ENCODE data around the gene MSH5.

Gene MSH5

GRCh38 chr6:31762356-31762755 is 22.6 kb downstream of the MSH5 start, which contains the start of gene SAPCD1:
Gene SAPCD1 (plus strand): TSS chr6:31762656. CDS start chr6:31763055, 399 bp downstream.
- DNase-seq = no peak

- DNase-seq = no peak
Measured at GRCh38 chr6:31762878-31763618, 23.2 kb downstream of the MSH5 start.

GRCh38 chr6:31763619-31763940 is 23.8 kb downstream of the MSH5 start:
- DNase-seq = no peak

GRCh38 chr6:31764198-31764597 is 24.4 kb downstream of the MSH5 start:
- DNase-seq = no peak

- no peak for DNase-seq
Measured at GRCh38 chr6:31765559-31765909, 25.7 kb downstream of the MSH5 start.

GRCh38 chr6:31765910-31766794 is 26.3 kb downstream of the MSH5 start:
- DNase-seq = no peak

- DNase-seq = no peak
Measured at GRCh38 chr6:31767096-31767645, 27.4 kb downstream of the MSH5 start.

DNA sequence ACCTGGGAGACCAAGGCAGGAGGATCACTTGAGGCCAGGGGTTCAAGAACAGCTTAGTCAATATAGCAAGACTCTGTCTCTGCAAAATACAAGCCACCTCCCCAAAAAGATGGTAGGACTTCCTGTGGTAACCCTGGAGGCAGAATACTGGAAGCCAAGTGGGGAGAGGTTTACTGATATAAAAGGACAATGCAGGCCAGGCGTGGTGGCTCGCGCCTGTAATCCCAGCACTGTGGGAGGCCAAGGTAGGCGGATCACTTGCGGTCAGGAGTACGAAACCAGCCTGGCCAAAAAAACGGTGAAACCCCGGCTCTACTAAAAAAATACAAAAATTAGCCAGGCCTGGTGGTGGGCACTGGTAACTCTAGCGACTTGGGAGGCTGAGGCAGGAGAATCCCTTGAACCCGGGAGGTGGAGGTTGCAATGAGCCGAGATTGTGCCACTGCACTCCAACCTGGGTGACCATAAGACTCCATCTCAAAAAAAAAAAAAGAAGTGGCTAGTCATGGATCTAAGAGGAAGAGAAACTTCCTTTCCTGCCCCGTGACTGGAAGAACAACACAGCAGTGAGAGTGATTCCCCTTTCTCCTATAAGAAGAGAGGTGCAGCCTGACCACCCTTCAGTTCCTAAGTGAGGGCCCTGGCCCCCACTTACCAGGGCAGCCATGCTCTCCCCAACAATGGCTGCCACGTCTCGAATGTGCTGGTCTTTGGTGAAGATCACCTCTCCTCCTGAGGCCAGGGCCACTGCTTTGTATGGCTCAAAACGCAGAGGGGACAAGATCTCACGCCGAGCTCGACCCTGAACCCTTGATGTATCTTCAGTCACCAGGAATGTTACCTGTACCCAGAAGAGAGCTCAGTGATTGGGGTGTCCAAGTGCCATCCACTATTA is 28.8 kb downstream of the MSH5 start:
- DNase-seq = no peak

DNA sequence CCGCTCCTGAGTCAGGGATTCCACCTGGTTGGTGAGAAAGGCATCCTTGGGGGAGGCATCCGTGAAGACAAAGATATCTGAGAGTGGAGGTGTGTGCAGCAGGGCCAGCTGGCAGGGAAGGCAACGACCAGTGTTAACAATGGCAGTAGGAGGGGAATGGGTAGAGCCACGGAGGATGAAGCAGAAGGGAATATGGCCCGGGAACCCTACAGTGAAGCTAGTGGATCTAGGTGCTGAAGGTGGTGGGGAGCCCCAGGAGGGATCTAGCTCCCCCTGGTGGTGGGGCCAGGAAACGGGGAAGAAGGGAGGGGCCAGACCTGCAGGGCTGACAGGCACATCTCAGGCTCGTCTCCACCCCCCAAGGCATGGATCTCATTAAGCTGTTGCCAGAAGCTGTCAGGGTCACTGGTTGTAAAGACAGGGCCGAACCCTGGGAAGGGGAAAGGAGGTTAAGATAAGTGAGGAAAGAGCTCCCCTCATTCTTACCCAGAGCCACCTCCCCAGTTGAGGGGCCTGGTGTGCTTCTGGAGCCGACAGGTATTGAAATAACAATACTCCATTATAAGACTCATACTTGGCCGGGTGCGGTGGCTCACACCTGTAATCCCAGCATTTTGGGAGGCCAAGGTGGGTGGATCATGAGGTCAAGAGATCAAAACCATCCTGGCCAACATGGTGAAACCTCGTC is 30.0 kb downstream of the MSH5 start:
- no peak for DNase-seq

DNA sequence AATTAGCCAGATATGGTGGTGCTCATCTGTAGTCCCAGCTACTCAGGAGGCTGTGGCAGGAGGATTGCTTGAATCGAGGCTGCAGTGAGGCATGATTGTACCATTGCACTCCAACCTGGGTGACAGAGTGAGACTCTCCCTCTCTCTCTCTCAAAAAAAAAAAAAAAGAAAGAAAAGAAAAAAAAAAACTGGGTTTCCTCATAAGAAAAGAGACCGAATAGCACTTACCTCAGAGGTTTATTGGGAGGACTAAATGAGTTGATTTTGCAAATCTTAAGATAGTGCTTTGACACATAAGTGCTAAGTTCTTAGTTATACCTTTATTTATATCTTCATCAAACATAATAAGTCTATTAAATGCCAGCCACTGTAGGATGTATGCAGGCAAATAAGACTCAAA is 31.1 kb downstream of the MSH5 start:
- DNase-seq = no peak

GRCh38 chr6:31771992-31772358 is 32.2 kb downstream of the MSH5 start:
- no peak for DNase-seq

DNA sequence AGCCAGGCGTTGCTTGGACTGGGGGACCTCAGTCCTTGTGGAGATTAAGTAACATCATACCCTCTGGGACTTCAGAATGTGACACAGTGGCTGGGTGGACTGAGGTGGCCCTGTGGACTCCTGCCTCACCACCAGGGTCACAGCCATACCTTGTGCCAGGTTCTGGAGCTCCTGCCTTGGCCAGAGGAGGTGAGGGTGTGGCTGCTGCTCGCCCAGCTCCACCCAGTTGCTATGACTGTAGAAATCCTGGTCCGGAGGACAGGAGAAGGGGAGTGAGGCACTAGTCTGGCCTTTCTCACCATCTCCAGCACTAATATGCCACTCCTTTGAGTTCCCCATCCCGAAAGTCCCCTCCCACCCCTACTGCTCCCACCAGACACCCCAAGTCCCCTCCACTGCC is 35.4 kb downstream of the MSH5 start:
- DNase-seq = no peak

DNA sequence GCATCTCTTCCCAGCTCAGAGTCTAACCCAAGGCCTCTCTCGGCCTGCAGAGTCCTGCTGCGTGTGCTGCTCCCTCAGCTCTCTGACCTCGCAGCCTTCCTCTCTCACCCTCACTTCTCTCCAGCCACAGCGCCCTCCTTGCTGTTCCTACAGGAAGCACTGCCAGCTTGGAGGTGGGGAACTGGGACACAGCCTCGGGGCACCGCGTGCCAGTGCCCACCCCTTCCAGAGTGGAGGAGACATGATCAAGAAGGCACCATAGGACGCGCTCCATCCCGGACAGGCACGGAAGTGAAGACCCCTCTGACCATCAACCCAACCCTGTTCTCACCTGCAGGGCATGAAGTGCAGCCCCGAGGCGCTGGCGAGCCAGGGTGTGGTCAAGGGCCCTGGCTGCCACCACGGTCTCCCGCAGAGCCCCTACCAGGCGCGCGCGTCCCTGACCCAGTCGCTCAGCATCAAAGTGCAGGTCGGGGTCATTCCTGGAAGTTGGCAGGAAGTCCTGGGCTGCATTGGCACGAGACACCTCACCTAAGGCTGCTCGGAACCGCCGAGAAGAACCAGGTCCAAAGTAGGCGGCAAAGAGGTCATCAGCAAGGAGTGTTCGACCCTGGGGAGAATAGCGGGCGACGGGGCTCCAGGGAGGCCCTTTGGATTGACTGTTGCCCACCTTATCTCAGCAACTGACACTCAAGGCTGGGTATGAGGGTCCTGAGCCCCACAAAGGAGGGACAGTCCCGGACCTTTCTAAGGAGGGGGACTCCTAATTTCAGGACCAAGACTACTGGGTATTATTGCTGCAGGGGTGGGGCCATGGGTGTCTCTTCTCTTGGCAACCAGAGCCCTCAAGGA is 36.1 kb downstream of the MSH5 start:
- DNase-seq = no peak

- peak; percentile 73 for DNase-seq
Measured at GRCh38 chr6:31776485-31776988, 36.7 kb downstream of the MSH5 start.

DNA sequence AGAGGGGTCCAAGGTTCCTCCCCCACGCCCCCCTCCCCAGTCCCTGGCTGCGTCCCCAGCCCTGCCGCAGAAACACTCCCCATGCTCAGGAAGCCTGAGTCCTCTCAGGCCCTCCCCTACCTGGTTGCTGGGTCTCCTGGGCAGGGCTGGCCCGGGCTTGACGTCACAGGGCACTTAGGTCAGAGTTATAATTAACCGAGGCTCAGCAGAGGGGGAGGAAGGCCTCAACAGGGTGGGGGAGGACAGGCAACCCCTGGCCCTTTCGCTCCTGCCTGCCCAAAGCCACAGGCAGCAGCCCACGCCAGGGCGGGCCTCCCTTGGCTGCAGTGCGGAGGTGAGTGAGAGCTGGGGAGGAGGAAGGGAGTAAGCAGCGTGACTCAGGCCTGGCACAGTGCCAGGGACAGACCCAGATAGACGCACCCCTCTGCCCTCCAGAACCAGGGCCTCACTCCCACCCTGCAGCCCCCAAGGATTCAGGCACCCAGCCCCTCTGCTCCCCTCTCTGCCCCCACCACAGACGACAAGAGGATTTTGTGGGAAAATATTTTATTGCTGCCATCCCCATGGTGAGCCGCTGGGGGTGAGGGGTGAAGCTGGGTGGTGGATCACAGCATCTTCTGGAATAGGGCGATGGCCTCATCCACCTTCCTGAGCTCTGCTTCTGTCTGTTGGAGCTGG is 37.3 kb downstream of the MSH5 start, which contains the start of gene VWA7:
Gene VWA7 (minus strand): TSS at position 340 of the 678 bp plus-strand sequence. CDS start 549 bp downstream, outside the sequence.
- DNase-seq = peak; percentile 73

DNA sequence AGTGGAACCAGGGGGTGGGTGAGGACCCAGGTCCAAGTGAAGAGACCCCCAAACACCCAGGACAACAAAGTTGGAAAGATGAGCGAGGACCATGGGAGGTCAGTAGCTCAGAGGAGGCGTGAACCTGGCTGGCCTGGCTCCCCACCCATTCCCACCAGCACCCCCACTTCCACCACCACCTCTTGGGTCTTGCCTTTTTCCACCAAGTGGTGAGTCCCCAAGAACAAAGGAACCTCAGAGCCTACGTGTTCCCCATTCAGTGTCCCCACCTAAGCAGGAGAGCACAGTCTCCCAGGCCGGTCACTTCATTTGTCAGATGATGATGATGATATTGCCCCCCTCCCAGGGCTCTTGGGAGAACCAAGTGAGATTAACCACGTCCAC is 37.9 kb downstream of the MSH5 start:
- no peak for DNase-seq

- DNase-seq = no peak
Measured at GRCh38 chr6:31778193-31778592, 38.4 kb downstream of the MSH5 start.

GRCh38 chr6:31778999-31779885 is 39.4 kb downstream of the MSH5 start:
- no peak for DNase-seq

DNA sequence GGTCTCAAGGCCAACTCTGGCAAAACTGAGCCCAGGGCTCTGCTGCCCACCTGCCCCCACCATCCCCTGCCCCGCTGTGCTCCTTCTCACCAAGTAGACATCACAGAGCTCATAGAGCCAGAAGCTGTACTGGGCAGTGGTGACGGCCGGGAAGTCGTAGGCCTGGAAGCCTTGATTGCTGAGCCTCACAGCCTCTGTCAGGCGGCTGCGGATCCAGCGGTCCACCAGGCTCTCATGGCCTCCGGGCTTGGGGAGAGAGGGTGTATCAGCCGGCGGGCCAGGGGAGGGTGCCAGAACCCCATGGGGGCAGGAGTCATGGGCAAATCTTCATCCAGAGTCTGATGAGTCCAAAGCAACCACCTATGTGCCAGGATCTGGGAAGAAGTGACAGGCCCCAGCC is 40.1 kb downstream of the MSH5 start:
- no peak for DNase-seq
